NOMO-1 treated with dmso at 0.1 percent for 144 hours (cell line): ENCODE data around the gene SRSF4.
"Not testable (repeated sequence)": the region's sequence is repeated elsewhere in the genome, so short reads cannot be mapped to it uniquely, and the experiment has no call there.

Source experiments
- DNase-seq: peaks from one replicate; lab custom pipeline; 2025; ENCODE audit not compliant: unreplicated experiment; lab: John Stamatoyannopoulos, UW

Gene SRSF4

DNA sequence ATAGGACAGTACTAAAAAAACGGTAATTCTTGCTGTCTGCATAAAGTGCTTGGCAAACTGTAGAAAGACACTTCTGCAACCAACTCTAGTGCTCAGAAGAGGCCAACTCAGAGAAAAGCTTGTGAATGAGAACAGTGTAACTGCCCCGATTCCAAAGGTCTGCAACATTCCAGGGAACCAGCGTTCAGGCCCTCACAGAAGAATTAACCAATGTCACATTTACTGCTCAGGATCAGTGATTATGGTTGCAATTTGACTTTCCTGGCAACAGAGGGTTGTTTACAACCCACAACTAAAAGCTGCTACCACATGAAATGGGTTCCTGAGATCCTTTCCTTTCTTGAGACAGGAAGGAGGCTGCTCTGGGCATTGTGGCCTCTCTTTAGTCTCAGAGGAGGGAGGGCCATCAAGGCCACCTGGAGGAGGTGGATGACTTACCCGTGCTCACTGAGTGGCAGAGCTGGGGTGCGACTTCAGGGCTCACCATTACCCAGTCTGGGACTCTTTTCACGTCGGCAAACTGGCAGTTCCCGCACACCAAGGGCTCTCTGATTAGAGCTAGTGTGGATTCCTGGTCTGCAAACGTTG is 15.3 kb downstream of the SRSF4 start:
- DNase-seq = no peak

DNA sequence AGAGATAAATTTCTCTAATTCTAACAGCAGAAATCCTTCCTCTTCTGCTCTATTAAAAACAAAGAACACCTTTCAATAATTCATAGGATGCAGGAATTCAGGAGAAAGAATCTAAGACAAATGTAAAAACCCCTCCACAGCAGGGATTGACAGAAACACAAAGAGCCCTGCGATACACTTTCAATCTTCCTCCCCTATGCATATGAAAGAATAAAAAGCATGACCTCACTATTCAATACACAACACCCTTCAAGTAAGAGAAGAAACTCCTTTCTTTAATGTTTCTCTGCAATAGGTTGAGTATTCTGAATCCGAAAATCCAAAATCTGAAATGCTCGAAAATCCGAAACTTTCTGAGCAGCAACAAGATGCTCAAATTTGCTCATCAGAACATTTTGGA is 17.1 kb downstream of the SRSF4 start:
- DNase-seq = no peak

DNA sequence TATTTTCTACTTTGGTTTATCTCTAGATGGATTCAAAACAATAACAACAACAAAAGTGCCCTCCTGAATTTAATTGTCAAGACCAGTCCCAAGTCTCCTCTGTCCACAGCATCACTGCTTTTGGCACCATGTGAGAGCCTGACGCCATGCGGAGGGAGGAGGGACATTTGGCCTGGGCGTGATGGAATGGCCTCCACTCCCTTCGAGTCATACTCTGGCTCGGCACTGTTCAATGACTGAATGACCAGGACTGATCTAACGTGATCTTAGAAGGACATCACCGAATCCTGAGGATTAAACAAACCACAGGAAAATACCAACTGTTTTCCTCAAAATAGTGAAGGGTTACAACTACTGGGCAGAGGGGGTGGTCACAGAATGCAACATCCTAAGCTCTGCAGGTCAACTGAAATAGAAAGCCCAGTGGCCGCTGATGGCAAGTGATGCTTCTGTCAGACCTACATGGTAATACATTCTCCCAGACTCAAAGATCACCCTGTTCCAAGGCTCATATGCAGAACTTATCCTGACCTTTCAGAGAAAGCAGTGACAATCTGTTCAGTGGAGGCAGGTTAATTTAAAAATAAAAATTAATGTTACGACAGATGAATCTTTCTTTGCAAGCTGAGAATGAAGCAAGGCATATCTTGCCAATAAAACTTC is 19.1 kb downstream of the SRSF4 start:
- DNase-seq = no peak

DNA sequence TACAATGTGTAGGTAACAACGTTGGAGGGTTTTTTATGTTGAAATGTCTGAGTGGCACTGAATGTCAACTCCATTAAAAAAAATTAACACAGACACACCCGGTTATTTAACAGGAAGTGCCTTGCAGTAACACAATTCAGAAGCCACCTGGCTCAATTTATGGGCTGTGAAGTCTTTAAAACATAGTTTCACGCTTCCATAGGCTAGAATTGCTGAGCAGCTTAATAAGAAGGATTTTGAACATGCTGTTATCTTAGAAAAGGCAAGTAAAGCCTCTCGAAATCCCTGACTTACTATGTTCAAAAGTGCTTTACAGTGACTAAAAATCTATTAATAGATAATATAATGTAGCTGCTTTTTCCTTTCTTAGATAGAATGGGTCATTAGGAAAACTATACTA is 19.7 kb downstream of the SRSF4 start:
- DNase-seq = no peak

DNA sequence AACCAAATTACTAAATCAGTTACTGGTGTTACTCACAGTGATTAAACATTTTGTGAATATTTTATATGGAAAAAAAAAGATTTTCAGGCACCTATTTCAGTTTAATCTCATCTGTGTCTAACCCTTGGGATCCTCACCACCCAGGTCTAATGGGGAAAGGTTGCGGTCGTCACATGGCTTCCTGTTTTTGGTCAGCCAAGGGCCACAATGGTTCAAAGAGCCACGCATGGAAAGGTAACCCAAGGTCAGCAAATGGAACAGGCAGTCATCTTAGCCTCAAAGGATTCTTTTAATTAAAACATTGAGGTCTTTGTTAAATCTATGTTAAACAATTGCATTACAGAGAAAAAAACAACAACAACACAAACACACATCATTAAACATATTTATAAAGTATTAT is 21.9 kb downstream of the SRSF4 start:
- DNase-seq = no peak

DNA sequence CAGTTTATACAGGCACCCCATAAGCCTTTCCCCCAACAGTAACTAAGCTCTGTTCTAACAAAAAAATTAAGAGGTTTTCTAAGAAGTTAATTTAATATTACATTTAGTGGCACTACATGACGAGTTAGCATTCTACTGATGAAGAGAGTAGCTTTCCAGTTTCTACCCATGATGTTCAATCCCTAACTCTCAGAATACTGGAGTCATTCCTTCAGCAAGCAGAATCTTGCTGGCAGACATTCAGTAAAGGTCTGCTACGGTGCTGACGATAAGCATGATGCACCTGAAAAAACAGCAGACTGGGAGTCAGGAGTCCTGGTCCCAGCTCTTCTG is 24.5 kb downstream of the SRSF4 start:
- DNase-seq = no peak

DNA sequence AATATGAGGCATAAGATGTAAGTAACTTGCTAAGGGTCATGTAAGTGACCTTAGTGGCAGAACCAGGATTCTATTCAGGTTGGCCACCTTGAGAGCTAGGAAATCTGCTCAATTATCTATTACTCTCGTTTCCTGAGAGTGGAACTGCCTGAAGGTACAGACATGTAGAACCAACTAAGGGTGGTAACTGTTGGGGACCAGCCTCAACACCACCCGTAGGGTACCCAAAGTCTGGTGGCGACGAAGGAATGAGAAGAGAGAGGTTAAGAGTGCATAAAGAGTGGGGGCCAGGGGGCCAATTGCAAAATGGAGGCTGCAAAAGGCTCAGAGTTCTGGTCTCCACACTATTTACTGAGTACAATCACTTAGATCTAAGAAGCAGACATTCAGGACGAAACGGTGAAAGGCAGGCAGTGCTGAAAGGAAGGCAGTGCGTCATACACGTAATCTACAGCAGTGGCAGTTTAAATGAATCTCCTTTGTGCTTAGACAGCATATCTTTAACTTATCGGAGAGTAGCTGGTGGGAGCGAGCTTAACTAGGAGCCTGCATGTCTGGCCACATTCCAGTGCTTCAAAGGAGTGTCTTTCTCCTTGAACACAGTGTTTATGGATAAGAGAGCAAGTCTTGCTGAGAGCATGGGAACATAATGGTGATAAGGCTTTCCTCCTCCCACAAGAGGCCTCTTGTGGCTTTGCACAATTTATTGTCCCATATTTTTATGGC is 25.0 kb downstream of the SRSF4 start:
- no peak for DNase-seq

DNA sequence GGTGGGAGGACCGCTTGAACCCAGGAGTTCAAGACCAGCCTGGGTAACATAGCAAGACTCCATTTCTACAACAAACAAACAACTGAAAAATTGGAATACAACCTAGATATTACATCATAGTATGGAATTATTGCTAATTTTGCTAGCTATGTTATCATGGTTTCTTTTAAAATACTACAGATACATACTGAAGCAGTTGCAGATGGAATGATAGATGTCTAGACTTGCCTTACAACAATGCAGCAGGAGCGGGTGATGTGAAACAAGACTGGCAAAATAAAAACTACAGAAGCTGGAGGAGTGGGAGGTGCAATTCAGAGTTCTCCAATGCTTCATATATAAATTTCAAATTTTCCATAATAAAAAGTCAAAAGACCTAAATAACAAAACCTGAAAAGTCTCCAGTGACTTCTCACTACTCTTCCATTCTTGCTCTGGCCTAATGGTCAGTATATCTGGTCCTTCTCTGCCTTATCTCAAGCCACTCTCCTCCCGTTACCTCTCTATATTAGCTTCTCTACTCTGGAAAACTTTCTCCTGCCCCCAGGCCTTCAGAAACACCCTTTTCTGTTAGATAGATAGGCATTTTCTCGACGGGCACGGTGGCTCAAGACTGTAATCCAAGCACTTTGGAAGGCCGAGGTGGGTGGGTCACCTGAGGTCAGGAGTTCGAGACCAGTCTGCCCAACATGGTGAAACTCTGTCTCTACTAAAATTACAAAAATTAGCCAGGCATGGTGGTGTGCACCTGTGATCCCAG is 29.5 kb downstream of the SRSF4 start:
- DNase-seq = no peak

DNA sequence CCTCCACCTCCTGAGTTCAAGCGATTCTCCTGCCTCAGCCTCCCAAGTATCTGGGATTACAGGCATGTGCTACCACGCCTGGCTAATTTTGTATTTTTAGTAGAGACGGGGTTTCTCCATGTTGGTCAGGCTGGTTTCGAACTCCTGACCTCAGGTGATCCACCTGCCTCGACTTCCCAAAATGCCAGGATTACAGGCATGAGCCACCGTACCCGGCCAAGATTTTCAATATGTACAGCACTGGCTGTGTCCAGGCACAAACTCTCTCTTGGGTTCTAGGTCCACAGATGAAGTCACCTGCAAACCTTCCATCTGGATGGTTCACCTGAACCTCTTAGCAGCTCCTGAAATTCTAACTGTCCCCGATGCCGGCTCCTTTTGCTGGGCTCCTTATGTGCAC is 31.4 kb downstream of the SRSF4 start:
- DNase-seq = not testable (repeated sequence)

DNA sequence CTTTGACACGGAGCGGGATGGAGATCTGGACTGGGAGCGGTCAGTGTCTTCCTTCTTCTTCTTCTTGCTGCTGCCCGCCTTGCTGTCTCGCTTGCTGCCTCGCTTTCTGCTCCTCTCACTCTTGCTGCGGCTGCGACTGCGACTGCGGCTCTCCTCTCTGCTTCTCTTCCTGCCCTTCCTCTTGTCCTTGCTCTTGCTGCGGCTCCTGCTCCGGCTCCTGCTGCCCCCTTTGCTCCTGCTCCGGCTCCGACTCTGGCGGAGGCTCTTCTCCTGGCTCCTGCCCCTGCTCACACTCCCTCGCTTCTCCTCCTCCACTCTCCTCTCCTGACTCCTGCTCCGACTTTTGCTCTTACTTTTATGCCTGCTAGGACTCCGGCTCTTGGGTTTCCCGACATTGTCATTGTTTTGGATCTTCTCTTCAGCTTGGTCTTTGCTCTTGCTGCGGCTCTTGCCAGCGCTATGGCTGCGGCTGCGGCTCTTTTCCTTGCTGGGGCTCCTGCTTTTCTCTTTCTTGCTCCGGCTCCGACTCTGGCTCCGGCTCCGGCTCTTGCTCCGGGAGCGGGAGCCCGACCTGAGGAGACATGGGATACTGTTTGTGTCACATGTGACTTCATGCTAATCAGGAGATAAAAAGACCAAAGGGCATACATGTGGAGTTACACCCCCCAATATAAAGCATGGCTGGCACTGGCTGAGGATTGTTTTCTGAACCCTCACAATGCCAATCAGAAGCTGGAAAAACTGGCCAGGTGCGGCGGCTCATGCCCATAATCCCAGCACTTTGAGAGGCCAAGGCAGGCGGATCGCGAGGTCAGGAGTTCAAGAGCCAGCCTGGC is 32.8 kb downstream of the SRSF4 start:
- DNase-seq = no peak

DNA sequence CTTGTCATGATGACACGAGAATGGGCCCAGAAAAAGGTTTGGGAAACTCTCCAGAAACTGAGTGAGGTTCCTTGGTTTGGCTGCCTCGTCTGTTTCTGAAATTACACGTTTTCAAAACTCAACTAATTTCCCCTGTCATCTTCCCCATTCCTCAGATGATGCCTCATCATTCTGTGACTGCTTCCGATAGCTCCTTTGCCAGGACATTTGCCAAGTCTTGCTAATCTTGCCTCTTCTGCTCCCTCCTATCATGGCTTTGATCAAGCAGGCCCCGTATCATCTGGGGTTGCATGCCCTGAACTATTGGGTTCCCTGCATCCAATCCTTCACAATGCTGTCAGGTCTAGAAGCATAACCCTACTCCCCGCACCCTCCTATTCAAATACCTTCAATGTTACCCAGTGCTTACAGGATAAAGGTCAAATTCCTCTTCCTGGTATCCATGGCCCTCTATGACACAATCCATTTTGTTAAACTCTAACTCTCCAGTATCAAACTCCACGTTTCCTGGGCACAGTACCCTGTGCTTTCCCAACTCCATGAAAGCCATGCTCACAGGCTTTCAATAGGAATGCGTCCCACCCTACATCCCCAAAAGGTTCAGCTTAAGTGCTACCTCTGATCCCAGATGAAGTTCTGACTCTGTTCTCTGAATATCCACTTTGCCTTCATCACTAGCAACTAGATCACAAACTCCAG is 35.8 kb downstream of the SRSF4 start:
- DNase-seq = no peak

DNA sequence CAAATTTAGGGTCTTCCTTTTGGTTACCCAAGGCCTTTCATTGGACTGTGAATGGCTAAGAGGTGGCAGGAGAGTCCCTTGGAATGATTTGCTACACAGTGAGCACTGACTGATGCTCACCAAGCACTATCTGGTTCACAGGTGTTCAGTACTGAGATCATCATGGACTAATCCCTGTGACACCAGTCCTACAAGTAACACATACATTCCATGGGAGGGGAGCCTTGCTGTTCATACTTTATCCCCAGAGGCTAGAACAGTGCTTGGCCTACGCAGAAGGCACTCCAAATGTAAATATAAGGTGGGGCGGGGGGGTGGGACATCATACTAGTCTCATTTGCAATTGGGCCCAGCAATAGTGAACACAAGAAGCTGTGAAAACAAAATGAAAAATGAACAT is 37.5 kb downstream of the SRSF4 start:
- no peak for DNase-seq

DNA sequence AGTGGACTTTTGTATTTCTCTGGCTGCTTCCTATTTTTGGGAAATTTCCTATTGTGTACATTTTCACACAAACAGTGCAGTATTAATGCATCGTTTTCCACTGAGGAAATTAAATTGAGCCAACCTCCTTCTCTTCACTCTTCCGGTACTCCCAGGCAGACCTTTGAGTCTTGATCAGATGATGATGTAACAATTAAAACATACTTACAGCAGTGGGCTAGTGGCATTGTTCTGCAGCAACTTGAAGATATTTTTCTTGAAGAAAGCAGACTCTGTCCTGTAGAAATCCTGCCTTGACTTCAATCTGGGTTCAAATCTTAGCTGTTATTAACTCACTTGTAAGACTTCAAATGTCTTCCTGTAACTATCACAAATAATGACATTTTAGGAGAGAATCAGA is 39.0 kb downstream of the SRSF4 start:
- DNase-seq = no peak

DNA sequence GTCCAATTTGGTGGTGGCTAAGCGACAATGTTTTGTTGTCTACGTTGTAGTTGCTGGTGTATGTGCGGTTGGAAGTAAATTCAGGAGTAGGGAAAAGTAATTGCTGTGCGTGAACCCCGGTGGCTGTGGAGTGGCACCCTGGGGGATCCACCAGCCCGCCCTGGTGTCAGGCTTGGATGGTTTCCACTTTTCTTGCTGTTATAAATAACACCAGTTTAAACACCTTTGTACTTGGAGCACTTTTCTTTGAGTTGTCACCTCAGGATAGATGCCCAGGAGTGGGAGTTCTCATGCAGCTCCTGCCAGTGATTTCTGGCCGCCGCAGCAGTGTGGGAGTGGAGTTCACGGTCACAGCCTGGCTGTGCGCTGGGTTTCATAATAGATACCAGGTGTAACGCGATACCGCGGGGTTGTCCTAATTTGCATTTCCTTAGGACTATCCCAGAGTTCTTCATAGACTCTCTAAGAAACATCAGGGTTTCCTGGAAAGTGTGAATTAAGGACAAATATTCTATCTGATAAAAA is 45.2 kb downstream of the SRSF4 start:
- DNase-seq = no peak

DNA sequence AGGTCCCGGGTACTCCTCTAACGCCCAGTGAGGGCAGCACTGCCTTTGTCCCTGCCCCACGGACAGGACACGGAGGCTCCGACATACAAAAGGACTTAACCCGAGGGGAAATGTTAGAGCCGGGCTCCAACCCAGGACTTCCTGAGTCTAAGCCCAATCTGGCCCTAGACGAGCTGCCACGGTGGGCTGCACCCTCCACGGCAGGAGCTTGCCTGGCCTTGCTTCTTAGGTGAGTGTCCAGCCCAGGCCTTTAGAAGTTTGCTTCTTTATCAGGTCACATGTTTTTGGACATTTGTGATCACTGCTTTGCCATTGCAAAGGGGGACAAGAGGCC is 47.0 kb downstream of the SRSF4 start:
- DNase-seq = no peak

DNA sequence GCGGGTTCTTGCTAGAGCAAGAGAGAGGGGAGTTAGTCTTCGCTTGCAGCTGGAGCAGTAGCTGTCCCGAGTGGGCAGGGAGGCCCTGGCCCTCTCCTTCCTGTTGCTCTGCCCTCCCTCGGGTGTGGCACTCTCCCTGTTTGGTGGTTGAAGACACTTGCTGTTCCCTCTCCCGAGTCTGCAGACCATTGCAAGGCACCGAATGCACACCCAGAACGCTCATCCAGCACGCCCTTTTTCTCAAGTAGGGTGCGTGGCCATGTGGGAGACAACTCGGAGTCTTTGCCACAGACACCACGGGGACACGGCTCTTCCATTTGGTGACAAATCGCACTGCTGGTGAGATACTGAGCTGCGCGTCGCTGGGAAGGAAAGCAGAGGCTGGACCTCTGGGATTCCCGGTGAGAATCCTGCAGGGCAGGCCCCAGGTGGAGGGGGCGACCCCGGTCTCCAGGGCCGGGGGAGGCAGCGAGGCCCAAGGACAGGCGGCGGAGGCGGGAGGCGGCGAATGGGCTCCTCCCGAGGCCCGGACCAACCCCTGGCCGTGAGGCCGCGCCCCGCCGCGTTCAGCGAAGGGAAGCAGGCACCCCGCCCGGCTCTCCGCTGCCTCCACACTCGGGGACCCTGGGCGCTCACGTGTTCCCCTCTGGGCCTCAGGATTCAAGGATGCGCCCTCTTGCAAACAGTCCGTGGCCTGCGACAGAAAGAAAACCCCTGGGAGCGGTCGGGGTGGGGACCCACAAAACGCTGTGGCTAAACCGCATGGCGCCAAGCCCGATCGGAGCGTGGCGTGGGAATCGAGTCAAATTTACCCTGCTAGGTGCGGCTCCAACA is 47.6 kb downstream of the SRSF4 start:
- DNase-seq = no peak

DNA sequence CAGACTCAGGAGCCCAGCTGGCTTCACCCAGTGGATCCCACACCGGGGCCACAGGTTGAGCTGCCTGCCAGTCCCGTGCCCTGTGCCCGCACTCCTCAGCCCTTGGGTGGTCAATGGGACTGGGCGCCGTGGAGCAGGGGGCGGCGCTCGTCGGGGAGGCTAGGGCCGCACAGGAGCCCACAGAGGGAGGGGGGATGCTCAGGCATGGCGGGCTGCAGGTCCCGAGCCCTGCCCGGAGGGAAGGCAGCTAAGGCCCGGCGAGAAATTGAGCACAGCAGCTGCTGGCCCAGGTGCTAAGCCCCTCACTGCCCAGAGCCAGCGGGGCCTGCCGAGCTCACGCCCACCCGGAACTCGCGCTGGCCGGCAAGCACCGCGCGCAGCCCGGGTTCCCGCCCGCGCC is 50.6 kb downstream of the SRSF4 start:
- not testable (repeated sequence) for DNase-seq

DNA sequence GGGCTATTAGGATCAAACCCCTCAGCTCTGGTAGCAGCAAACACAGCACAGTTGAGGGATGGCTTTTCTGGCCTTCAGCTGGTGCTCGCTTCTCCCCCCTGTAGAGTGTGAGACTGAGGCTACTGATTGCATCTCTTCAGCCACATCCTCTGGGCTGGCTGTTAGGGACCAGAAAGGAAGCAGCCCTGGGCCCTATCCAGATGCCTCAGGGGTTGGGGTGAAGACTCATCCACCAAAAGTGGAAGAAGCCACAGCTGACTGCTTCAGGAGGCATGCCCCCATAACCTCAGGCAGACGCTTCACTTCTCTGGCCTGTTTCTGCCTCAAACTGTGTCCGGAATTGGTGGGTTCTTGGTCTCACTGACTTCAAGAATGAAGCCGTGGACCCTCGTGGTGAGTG is 51.8 kb downstream of the SRSF4 start:
- DNase-seq = no peak

DNA sequence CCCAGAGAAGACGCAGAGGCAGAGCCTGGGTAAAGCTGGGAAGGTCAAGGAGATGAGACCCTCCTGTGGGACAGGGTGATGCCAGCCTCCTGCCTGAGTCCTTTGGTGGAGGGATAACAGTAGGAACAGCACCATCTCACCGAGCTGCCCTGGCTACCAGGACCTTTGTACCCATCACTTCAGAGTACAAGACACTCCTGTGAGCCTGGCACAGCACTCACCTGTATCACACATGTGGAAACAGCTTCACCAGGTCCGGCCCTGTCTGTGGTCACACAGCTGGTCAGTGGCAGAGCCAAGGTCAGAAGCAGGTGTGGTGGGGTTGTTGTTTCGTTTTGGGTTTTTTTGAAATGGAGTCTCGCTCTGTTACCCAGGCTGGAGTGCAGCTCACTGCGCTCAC is 53.0 kb downstream of the SRSF4 start:
- DNase-seq = no peak

DNA sequence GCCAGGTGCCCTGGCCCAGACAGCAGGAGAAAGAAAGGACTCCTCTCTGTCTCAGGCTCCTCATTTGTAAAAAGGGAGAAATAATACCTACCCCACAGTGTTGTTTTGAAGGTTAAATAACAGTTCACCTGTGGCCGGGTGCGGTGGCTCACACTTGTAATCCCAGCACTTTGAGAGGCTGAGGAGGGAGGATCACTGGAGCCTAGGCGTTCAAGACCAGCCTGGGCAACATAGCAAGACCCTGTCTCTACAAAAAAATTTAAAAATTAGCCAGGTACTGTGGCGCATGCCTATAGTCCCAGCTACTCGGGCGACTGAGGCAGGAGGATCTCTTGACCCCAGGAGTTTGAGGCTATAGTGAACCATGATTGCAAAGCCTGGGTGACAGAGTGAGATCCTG is 55.5 kb downstream of the SRSF4 start:
- no peak for DNase-seq
